GM10266 (cell line): ENCODE results near the gene FHIT.

Source experiments
- DNase-seq: peaks from one replicate; pipeline ENCODE4 v3.0.0; 2012; ENCODE audit errors: extremely low spot score
- TF ChIP-seq, protein P1 (sequence below): IDR thresholded peaks from 2 replicates; pipeline ENCODE4 v1.5.1; 2012; ENCODE audit warnings: mild to moderate bottlenecking, low read depth; ENCODE audit not compliant: control insufficient read depth, insufficient read depth; ENCODE audit errors: missing control alignments

Gene FHIT

DNA sequence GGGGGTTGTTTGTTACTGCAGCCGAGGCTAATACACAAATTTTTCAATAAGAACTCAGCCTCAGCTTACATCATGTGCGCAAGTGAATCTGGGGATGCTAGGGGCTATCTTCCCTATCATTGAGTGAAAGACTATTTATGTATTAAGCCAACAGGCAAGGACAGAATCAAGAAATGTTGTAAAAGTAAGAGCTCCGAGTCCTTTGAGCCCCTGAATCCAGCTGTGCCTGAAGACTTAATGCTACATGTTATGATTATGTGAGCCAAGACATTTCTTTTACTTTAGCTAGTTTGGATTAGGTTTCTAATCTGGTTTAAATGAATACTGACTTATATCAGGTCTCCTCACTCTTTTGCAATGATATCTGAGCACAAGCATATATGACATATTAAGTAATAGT is 1418.5 kb downstream of the FHIT start:
- DNase-seq, result no peak
- TF ChIP-seq, protein P1, sequence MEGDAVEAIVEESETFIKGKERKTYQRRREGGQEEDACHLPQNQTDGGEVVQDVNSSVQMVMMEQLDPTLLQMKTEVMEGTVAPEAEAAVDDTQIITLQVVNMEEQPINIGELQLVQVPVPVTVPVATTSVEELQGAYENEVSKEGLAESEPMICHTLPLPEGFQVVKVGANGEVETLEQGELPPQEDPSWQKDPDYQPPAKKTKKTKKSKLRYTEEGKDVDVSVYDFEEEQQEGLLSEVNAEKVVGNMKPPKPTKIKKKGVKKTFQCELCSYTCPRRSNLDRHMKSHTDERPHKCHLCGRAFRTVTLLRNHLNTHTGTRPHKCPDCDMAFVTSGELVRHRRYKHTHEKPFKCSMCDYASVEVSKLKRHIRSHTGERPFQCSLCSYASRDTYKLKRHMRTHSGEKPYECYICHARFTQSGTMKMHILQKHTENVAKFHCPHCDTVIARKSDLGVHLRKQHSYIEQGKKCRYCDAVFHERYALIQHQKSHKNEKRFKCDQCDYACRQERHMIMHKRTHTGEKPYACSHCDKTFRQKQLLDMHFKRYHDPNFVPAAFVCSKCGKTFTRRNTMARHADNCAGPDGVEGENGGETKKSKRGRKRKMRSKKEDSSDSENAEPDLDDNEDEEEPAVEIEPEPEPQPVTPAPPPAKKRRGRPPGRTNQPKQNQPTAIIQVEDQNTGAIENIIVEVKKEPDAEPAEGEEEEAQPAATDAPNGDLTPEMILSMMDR, result no peak

DNA sequence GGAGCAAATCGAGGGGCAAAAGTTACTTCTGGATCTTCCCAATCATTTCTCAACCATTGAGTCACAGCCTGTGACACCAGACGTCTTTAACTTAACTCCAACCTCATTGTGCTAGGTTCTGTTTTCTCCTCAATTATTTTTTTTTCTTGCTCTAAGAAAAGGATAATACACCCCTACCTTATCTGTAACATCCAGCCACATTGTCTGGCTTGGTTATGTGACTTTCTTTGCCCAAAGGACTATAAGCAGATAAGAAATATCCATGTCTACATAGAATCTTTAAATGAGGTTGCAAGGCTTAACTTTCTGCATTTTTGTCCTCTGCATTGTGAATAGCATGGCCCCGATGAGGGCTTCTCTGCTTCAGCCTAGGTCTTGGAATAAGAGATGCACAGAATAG is 1419.0 kb downstream of the FHIT start:
- no peak for DNase-seq
- TF ChIP-seq, protein P1, result no peak

DNA sequence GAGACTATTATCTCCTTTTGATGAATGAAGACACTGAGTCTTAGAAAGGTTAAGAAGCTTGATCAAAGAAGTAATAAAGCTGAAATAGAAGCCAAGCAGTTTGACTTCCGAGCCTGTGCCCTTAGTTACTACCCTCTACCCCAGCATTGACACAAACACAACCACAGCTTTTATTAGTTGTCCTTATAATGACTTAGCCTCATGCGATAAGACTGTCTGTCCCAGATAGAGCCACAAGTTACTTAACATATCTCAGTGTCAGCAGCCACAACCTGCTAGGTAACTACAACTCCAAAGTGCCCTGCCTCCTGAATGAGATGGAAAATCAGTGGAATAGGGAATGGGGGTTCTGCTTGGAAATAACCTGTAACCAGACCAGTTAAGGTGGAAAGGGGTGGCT is 1419.9 kb downstream of the FHIT start:
- TF ChIP-seq, protein P1, result no peak
- DNase-seq, result no peak

DNA sequence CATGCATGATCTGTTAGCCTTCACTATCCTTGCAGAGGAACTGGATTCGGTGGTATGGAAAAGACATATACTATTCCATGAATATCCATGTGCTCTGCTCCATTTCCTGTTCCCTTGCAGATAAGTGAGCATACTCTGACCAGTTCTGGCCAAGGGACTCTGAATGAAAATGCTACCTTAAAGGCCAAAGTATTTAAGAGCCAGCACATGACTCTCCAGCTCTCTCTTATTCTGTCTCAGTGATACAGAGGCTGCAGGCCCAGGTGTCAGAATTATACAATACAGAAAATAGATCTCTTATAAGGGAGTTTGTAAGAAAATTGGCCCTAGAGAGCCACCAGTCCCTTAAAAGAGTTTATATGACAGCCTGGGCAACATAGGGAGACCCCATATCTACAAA is 1421.7 kb downstream of the FHIT start:
- TF ChIP-seq, protein P1, result no peak

DNA sequence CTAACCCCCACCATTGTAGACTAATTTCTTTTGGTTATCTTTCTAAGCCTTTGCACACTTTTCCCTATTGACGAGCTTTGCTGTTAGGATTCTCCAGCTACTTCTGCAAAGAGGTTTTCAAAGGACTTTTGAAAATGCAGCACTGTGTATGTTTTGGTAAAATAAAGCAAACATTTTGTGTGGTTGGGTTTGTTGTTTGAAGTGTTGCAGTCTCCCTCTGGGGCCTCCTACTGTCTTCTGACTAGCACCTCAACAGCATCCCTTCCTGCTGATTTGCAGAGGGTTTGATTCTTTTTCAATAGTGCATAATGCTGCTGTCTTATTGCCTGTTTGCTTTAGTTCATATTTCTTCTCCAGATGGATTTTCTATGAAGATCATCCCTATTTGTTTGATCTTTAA is 1426.4 kb downstream of the FHIT start:
- TF ChIP-seq, protein P1, result no peak
- no peak for DNase-seq

More for the DNA sequence above, 1421.7 kb downstream of the FHIT start:
- no peak for DNase-seq

DNA sequence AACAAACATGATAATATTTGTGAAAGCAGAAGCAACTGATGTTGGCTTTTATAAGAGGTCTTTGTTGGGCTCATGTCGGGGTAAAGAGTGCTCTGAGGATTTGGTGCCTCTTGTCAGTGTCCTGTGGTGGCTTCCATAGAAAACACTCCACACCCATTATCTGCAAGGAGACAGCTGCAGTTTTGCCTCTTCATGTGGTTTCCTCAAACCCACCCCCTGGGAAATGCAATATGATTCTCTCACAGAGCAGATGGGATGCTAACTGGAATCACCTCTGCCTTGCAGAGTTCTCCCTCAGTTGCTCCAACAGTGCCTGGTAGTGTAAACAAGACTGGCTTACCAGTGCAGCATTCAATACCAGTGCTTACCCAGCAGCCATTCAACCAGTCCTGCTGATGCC is 1430.0 kb downstream of the FHIT start:
- DNase-seq, result no peak
- TF ChIP-seq, protein P1, result no peak

DNA sequence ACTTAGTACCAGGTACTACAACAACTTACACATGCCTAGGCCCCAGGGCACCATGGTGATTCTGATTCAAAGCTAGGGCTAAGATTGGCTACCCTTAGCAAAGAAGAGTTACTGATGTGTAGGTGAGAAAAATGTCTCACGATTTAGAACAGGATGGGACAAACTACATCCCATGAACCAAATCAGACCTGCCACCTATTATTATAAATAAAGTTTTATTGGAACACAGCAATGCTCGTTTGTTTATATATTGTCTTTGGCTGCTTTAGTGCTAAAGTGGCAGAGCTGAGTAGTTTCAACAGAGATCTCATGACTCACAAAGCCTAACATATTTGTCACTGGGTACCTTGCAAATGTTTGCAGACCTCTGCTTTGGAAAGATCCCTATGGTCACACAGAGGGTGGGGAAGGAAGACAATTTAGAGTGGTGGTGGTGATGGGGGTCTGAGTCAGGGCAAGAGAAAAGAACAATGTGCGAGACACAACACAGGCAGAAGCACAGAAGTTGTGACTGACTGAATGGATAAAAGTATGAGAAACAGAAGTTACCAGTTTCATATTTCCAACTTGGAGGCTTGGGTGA is 1430.8 kb downstream of the FHIT start:
- TF ChIP-seq, protein P1, result no peak
- no peak for DNase-seq
